HG02884 (cell line): ENCODE results near the gene SLC35A3.
"Not testable (repeated sequence)": the region's sequence is repeated elsewhere in the genome, so short reads cannot be mapped to it uniquely, and the experiment has no call there.

Experiments
- ATAC-seq: cut with Tn5 transposase; IDR thresholded peaks from one replicate; pipeline ENCODE4 v1.9.1; 2021; ENCODE audit warnings: mild to moderate bottlenecking, moderate library complexity; ENCODE audit not compliant: unreplicated experiment

SLC35A3 gene

GRCh38 chr1:99969729-99970621 is at the start of gene SLC35A3:
TSS of gene SLC35A3 (plus strand) at chr1:99969996. CDS start at chr1:99993555, 23,559 bp downstream.
- ATAC-seq: peak; percentile 86

DNA sequence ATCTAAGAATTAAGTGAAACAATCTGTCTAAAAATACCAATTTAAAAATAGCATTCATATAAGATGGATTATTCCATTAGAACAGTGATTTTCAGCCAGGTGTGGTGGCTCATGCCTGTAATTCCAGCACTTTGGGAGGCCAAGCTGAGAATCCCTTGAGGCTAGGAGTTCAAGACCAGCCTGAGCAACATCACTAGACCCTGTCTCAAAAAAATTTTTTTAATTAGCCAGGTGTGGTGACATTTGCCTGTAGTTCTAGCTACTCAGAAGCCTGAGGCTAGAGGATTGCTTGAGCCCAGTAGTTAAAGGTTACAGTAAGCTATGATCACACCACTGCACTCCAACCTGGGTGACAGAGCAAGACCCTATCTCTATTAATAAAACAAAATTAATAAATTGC is 35.0 kb upstream of the SLC35A3 start:
- no peak for ATAC-seq

DNA sequence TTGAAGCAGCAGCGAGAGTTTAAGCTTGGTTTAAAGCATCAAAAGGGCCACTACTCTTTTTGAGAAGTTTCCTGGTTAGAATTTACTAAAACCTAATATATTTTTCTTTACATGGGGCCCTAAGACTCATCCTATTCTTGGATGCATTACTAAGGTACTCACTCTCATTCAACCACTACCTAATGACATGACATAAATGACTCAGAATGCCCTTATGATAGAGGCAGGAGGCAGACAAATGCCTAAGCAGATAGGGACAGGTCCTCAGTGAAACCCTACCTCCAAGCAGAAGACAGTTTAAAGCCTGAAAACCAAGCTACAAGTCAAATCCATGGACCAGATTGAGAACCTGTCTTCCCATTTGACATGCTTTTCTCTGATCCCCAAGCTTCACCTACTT is 34.3 kb upstream of the SLC35A3 start:
- ATAC-seq: no peak

DNA sequence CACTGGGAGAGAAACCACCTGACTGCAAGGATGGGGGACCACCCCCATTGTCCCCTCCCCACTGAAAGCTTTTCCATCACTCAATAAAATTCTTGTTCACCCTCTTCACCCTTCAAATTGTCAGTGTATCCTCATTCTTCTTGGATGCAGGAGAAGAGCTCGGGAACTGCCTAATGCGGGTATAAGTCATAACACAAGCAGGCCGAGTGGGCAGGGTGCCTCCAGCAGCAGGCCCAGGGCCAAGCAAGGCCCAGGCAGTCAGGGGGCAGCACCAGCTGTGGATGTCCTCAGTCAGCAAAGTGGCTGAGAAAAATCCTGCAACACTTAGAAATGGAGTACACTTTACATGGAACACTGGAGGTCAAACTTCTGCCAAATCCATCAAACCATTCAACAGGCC is 33.7 kb upstream of the SLC35A3 start:
- no peak for ATAC-seq

DNA sequence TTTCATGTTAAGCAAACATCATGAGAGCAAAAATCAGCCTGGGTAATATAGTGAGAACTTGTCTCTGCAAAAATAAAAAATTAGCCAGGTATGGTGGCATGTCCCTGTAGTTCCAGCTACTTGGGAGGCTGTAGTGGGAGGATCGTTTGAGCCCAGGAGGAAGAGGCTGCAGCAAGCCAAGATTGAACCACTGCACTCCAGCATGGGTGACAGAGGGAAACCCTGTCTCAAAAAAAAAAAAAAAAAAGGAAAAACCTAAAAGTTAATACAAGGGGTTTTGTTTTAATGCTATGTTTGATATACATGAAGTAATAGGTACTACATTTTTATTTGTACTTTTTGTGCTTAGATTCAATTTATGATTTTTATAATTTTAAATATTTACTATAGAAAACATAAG is 27.1 kb upstream of the SLC35A3 start:
- no peak for ATAC-seq

DNA sequence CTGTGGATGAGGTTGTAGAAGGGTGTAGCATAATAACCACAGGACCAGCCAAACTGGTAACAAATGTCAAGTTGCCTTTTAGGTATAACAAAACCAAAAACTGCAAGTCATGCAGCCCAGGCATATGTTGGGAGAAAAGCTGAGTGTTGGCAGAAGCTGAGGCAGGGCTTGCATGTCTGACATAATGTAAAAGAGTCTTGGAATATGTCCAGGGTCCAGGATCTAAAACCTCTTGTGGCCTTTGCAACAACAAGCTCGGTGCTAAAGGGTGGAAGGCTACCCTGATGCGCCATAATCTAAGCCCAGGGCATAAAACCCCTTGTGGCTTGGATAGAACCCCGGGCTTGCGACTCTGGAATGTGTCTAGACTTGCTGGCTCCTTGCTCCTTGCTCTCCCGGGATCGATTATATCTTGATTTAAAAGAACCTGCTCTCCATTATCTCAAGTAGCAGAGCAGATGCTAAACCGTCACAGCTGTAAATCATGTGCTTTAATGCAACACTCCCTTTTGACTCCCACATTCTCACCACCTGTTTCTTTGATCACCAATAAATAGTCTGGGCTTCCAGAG is 26.5 kb upstream of the SLC35A3 start:
- ATAC-seq: no peak

- no peak for ATAC-seq
Measured at GRCh38 chr1:99944192-99944591, 25.6 kb upstream of the SLC35A3 start.

DNA sequence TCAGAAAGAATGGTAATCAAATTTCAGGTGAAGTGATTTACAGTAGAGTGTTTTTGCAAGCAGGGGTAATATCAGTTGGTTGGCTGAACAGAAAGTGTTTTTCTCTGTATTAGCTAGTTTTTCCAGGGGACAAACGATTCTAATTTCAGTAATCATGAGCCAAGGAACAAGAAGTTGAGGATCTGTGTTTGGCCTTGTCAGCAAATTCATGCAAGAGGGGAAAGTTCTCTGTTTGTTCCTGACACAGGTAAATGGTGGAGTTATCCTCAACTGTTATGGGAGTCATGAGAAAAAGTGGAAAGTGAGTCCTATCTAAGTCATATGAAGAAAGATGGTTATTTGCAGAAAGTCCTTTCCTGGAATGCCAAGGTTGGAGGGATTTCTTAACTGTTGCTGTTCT is 24.6 kb upstream of the SLC35A3 start:
- no peak for ATAC-seq

DNA sequence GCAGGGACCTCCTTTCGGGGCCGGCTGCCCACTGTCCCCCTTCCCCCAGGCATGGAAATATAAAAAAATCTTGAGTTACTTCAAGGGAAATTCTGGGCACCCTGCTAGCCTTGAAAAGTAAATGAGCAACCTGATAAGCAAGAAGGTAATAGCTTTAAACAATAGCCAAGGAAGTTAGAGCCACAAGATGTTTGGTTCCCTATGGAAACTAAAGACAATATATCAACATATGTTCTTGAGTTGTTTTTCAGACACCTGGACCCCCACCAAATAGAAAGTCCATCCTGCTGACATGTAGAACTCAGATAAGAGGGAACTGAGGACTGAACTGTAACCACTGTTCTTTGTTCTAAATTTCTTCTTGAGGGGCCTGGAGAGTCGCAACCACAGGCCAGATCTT is 19.3 kb upstream of the SLC35A3 start:
- ATAC-seq: no peak

DNA sequence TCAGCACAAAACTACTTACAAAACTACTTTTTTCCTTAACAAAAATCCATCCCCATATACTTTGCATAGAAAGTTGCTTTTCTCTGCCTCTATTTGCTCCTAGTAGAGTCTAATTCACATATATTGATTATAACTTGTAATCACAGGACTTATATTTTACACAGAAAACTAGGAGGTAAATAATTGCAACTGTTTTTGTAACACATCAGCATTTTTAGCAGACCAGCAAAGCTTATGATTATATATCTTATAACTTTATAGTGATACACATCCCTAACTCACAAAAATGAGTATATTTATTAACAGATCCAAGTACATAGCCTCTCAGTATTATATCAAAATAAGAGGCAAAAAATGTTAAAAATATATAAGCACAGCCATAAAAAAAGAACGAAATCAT is 17.3 kb upstream of the SLC35A3 start:
- ATAC-seq: no peak

DNA sequence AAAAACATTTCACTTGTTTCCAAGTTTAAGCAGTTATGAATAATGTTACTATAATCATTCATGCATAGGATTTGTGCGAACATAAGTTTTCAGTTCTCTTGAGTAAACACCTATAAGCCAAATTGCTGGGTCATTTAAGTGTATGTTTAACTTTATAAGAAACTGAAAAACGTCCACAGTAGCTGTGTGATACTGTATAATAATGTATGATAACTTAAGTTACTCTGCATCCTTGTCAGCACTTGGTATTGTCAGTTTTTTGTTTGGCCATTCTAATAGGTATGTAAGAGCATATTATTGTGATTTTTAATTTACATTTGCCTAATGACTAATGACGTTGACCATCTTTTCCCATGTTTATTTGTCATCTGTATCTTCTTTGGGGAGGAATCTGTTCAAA is 14.4 kb upstream of the SLC35A3 start:
- no peak for ATAC-seq

GRCh38 chr1:99956755-99957154 is 13.0 kb upstream of the SLC35A3 start:
- no peak for ATAC-seq

GRCh38 chr1:99957818-99958217 is 12.0 kb upstream of the SLC35A3 start:
- no peak for ATAC-seq

- not testable (repeated sequence) for ATAC-seq
Measured at GRCh38 chr1:99959189-99959705, 10.5 kb upstream of the SLC35A3 start.

DNA sequence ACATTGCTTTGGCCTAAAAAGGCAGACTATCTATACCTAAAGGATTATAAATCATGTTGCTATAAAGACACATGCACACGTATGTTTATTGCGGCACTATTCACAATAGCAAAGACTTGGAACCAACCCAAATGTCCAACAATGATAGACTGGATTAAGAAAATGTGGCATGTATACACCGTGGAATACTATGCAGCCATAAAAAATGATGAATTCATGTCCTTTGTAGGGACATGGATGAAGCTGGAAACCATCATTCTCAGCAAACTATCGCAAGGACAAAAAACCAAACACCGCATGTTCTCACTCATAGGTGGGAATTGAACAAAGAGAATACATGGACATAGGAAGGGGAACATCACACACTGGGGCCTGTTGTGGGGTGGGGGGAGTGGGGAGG is 9.5 kb upstream of the SLC35A3 start:
- ATAC-seq: not testable (repeated sequence)

DNA sequence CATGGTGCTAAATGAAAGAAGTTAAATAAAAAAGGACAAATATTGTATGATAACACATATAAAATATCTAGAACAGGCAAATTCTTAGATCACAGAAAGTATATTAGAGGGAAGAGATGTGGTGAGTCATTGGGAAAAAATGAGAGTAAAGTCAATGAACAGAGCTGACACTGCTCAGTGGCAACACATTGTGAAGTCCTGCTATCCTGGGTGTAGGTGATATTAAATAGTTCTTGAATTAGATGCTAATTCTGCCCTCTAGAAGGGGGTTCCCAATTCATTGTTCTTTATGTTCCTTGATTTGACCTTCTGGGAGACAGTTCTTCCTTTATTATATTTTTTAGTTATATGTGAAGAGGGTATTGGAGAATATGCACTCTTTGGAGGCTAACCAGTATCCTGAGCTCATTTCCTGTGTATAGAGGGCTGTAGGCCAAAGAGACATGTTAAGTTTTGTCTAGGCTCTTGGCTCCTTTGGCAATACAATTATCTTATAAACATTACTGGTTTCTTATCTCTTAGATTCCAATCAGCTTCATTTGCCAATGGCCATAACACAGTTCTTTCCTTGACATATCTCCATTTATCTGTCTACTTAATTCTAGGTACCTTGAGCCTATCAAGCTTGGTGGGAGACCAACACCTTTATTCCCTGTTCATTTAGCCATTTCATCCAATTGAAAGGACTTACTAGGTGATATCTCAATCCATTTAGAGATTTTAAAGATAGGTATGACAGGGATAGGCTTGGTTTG is 6.6 kb upstream of the SLC35A3 start:
- no peak for ATAC-seq

DNA sequence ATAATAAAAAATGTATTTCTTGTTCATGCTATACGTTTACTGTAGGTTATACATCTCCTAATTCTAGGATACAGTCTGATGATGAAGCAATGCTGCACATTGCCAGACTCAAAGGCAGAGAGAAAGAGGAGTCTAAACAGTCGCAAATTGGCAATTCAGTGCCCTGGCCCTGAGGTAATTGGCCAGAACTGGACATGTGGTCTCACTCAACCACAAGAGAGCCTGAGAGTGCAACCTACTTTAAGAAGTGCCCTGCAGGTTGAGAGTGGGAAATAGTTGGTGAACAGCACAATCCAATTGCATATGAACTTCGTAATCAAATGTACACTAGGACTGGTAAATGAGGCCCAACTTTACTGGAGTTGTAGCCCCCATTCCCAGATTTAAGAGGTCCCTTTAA is 5.0 kb upstream of the SLC35A3 start:
- no peak for ATAC-seq

- no peak for ATAC-seq
Measured at GRCh38 chr1:99965646-99966375, 4.0 kb upstream of the SLC35A3 start.

DNA sequence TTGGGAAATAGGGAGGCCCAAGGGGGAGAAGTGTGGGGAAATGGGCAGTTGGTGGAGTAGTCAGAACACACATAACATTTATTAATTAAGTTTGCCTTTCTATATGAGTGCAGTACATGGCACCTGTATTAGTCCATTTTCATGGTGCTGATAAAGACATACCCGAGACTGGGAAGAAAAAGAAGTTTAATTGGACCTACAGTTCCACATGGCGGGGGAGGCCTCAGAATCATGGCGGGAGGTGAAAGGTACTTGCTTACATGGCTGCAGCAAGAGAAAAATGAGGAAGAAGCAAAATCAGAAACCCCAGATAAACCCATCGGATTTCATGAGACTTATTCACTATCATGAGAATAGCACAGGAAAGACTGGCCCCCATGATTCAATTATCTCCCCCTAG is 1.6 kb upstream of the SLC35A3 start:
- ATAC-seq: no peak

- peak; percentile 4 for ATAC-seq
Measured at GRCh38 chr1:99969260-99969728, 502 bp upstream of the SLC35A3 start.
